Measurements from ENCODE around the gene TMEM212. TPM values are rescaled to one million over a fixed set of nuclear protein-coding genes. Genes with fewer than 3 reads are reported as not detected.

TMEM212 gene
- total and polyA plus RNA-seq, 9 of the 15 experiments (the other 6 are each of a cell fraction or from before 2014, with no cell fraction given), result not detected

DNA sequence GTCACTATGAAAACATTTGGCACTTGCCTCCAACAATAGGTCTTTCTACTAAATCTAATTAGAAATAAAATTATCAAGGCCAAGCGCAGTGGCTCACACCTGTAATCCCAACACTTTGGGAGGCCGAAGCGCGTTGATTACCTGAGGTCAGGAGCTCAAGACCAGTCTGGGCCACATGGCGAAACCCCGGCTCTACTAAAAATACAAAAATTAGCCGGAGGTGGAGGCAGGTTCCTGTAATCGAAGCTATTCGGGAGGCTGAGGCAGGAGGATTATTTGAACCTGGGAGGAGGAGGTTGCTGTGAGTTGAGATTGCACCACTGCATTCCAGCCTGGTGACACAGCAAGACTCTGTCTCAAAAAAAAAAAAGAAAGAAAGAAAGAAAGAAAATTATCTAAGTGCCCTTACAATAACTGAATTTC is 31.2 kb upstream of the TMEM212 start (continued):
- TF ChIP-seq, protein P1, sequence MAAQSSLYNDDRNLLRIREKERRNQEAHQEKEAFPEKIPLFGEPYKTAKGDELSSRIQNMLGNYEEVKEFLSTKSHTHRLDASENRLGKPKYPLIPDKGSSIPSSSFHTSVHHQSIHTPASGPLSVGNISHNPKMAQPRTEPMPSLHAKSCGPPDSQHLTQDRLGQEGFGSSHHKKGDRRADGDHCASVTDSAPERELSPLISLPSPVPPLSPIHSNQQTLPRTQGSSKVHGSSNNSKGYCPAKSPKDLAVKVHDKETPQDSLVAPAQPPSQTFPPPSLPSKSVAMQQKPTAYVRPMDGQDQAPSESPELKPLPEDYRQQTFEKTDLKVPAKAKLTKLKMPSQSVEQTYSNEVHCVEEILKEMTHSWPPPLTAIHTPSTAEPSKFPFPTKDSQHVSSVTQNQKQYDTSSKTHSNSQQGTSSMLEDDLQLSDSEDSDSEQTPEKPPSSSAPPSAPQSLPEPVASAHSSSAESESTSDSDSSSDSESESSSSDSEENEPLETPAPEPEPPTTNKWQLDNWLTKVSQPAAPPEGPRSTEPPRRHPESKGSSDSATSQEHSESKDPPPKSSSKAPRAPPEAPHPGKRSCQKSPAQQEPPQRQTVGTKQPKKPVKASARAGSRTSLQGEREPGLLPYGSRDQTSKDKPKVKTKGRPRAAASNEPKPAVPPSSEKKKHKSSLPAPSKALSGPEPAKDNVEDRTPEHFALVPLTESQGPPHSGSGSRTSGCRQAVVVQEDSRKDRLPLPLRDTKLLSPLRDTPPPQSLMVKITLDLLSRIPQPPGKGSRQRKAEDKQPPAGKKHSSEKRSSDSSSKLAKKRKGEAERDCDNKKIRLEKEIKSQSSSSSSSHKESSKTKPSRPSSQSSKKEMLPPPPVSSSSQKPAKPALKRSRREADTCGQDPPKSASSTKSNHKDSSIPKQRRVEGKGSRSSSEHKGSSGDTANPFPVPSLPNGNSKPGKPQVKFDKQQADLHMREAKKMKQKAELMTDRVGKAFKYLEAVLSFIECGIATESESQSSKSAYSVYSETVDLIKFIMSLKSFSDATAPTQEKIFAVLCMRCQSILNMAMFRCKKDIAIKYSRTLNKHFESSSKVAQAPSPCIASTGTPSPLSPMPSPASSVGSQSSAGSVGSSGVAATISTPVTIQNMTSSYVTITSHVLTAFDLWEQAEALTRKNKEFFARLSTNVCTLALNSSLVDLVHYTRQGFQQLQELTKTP (IDR thresholded peaks at IDR 0.05; ENCODE audit: low read depth in 1 of 2, partially characterized antibody in 2 of 2), result peak in 1 of 2 experiments; percentile 32
- TF ChIP-seq, protein P2, sequence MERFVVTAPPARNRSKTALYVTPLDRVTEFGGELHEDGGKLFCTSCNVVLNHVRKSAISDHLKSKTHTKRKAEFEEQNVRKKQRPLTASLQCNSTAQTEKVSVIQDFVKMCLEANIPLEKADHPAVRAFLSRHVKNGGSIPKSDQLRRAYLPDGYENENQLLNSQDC (CRISPR knock-in tag; IDR thresholded peaks at IDR 0.05), result no peak
- TF ChIP-seq, protein P3, sequence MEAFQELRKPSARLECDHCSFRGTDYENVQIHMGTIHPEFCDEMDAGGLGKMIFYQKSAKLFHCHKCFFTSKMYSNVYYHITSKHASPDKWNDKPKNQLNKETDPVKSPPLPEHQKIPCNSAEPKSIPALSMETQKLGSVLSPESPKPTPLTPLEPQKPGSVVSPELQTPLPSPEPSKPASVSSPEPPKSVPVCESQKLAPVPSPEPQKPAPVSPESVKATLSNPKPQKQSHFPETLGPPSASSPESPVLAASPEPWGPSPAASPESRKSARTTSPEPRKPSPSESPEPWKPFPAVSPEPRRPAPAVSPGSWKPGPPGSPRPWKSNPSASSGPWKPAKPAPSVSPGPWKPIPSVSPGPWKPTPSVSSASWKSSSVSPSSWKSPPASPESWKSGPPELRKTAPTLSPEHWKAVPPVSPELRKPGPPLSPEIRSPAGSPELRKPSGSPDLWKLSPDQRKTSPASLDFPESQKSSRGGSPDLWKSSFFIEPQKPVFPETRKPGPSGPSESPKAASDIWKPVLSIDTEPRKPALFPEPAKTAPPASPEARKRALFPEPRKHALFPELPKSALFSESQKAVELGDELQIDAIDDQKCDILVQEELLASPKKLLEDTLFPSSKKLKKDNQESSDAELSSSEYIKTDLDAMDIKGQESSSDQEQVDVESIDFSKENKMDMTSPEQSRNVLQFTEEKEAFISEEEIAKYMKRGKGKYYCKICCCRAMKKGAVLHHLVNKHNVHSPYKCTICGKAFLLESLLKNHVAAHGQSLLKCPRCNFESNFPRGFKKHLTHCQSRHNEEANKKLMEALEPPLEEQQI (IDR thresholded peaks at IDR 0.05), result peak; percentile 34; the same call in 1 of the 2 replicates
- 0 out of 2 replicates have a peak, but pooled peaks have one; percentile 19 for TF ChIP-seq FOXM1 (IDR thresholded peaks at IDR 0.05; ENCODE audit: low read depth)
- no peak for TF ChIP-seq FOXM1 (CRISPR knock-in tag; IDR thresholded peaks at IDR 0.05; ENCODE audit: low read depth)
- TF ChIP-seq ZNF384 (IDR thresholded peaks at IDR 0.05; ENCODE audit: low read depth, low read length), result peak; percentile 90
- 0 out of 2 replicates have a peak, but pooled peaks have one; percentile 25 for TF ChIP-seq MAFG (tag; conservative IDR thresholded peaks at IDR 0.05)
- TF ChIP-seq, protein P4, sequence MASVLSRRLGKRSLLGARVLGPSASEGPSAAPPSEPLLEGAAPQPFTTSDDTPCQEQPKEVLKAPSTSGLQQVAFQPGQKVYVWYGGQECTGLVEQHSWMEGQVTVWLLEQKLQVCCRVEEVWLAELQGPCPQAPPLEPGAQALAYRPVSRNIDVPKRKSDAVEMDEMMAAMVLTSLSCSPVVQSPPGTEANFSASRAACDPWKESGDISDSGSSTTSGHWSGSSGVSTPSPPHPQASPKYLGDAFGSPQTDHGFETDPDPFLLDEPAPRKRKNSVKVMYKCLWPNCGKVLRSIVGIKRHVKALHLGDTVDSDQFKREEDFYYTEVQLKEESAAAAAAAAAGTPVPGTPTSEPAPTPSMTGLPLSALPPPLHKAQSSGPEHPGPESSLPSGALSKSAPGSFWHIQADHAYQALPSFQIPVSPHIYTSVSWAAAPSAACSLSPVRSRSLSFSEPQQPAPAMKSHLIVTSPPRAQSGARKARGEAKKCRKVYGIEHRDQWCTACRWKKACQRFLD (CRISPR knock-in tag; IDR thresholded peaks at IDR 0.05), result 0 out of 2 replicates have a peak, but pooled peaks have one; percentile 31
- TF ChIP-seq TEAD2 (tag; IDR thresholded peaks at IDR 0.05), result peak; percentile 87
- TF ChIP-seq ZNF316 (IDR thresholded peaks at IDR 0.05), result peak; percentile 35; the same call in 1 of the 2 replicates
- no peak for TF ChIP-seq POU5F1 (IDR thresholded peaks at IDR 0.05; ENCODE audit: borderline replicate concordance, low read depth, low read length, partially characterized antibody)
- TF ChIP-seq, protein P5, sequence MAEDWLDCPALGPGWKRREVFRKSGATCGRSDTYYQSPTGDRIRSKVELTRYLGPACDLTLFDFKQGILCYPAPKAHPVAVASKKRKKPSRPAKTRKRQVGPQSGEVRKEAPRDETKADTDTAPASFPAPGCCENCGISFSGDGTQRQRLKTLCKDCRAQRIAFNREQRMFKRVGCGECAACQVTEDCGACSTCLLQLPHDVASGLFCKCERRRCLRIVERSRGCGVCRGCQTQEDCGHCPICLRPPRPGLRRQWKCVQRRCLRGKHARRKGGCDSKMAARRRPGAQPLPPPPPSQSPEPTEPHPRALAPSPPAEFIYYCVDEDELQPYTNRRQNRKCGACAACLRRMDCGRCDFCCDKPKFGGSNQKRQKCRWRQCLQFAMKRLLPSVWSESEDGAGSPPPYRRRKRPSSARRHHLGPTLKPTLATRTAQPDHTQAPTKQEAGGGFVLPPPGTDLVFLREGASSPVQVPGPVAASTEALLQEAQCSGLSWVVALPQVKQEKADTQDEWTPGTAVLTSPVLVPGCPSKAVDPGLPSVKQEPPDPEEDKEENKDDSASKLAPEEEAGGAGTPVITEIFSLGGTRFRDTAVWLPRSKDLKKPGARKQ (CRISPR knock-in tag; IDR thresholded peaks at IDR 0.05), result 0 out of 2 replicates have a peak, but pooled peaks have one; percentile 73
- TF ChIP-seq SMAD4 (CRISPR knock-in tag; conservative IDR thresholded peaks at IDR 0.05), result 0 out of 2 replicates have a peak, but pooled peaks have one; percentile 36
- TF ChIP-seq MAFK (IDR thresholded peaks at IDR 0.05; ENCODE audit: low read length), result 0 out of 2 replicates have a peak, but pooled peaks have one; percentile 21
- peak; percentile 62 for TF ChIP-seq TEAD4 (IDR thresholded peaks at IDR 0.05; ENCODE audit: low read length)
- no peak for TF ChIP-seq TEAD4 (CRISPR knock-in tag; IDR thresholded peaks at IDR 0.05; ENCODE audit: borderline replicate concordance)
- TF ChIP-seq HDAC1 (IDR thresholded peaks at IDR 0.05), result peak in 1 of 2 experiments; percentile 12; a peak in 1 of 4 replicates
- peak; percentile 64; the same call in 1 of the 2 replicates for TF ChIP-seq DMBX1 (CRISPR knock-in tag; IDR thresholded peaks at IDR 0.05; ENCODE audit: borderline replicate concordance)
